Stimulated activated naive CD8-positive, alpha-beta T cell treated with anti-CD3 and anti-CD28 coated beads, Interleukin-15, amount 100 ng/mL, for 72 hours (primary cell): ENCODE results near the gene INTS13.
"Not testable (repeated sequence)": the region's sequence is repeated elsewhere in the genome, so short reads cannot be mapped to it uniquely, and the experiment has no call there.

Experiments
- ATAC-seq: fragments of 150-1000 bp; cut with Tn5 transposase; 2 replicates; pipeline ENCODE4 v1.10.0; 2021; ENCODE audit warnings: mild to moderate bottlenecking, moderate library complexity
- DNase-seq, 2 donors: peaks; one replicate each; pipeline ENCODE4 v3.0.0; 2021 to 2022
- H3K27ac Mint-ChIP-seq, 2 donors: one replicate each; pipeline ENCODE4 v1.8.0; 2022; ENCODE audit warnings: mild to moderate bottlenecking in 2 of 2, mixed read lengths in 2 of 2, moderate library complexity in 2 of 2
- H3K27me3 Mint-ChIP-seq: one replicate; pipeline ENCODE4 v1.8.0; 2022; ENCODE audit warnings: mixed read lengths
- H3K4me1 Mint-ChIP-seq: one replicate; pipeline ENCODE4 v1.8.0; 2022; ENCODE audit warnings: mild to moderate bottlenecking, mixed read lengths
- H3K4me3 Mint-ChIP-seq, 2 donors: one replicate each; pipeline ENCODE4 v1.8.0; 2022; ENCODE audit warnings: mild to moderate bottlenecking in 2 of 2, mixed read lengths in 2 of 2, moderate library complexity in 1 of 2
- H3K9me3 Mint-ChIP-seq, 2 donors: one replicate each; pipeline ENCODE4 v1.8.0; 2022; ENCODE audit warnings: mixed read lengths in 2 of 2

INTS13 gene, protein sequence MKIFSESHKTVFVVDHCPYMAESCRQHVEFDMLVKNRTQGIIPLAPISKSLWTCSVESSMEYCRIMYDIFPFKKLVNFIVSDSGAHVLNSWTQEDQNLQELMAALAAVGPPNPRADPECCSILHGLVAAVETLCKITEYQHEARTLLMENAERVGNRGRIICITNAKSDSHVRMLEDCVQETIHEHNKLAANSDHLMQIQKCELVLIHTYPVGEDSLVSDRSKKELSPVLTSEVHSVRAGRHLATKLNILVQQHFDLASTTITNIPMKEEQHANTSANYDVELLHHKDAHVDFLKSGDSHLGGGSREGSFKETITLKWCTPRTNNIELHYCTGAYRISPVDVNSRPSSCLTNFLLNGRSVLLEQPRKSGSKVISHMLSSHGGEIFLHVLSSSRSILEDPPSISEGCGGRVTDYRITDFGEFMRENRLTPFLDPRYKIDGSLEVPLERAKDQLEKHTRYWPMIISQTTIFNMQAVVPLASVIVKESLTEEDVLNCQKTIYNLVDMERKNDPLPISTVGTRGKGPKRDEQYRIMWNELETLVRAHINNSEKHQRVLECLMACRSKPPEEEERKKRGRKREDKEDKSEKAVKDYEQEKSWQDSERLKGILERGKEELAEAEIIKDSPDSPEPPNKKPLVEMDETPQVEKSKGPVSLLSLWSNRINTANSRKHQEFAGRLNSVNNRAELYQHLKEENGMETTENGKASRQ

DNA sequence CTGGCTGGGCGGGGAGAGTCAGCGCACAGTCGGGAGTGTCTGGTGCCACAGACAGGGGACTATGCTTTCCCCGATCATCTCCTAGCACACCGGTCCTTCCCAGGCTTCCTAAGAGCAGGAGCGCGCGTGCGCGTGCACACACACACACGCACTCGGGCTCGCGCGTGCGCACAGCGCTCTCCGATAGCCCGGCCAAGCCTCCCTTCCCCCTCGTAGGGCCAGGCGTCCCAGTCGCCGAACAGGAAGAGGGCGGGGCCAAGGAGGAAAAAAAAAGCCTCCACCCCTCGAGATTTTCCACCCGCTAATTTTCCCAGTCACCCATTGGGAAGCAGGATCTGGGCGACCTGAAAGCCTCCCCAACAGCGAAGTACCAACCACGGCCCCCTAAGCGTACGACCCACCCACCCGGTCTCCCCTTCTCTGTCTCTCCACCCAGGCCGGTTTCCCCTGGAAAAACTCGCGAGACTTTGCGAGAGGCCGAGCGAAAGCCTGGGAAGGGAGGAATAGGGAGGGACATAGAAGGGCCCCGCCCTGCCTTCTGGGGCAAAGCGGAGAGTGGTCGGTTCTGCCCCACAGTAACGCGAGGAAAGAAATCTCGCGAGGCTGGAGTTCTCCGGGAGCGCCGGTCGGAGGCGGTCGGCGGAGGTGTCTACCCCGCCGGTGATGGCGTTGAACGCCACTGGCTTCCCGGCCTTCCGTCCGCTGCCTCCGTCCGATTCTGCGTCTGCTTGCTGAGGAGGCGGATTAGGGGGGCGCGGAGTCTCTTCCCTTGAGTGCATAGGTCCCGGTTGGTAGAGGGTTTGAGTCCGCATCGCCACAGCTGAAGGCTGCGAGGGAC lies at the start of gene INTS13, which contains the start of gene FGFR1OP2:
TSS of gene INTS13 (minus strand) at position 119 of the 838 bp plus-strand sequence. CDS start 1,178 bp downstream, outside the sequence.
TSS of gene FGFR1OP2 (plus strand) at position 608 of the 838 bp plus-strand sequence. CDS start 15,689 bp downstream, outside the sequence.
- Mint-ChIP-seq H3K27ac (peak within 1 kb of the TSS; percentile 98 to 99), H3K27me3 (no peaks in the 10 kb centered on the region), H3K9me3 (no peaks in the 10 kb centered on the region), H3K4me3 (peak within 1 kb of the TSS; percentile 95), H3K4me1 (peaks cover 50% of the 10 kb centered on the region)
- peak; percentile 97 to 98 for DNase-seq
- peak; percentile 92 for ATAC-seq

DNA sequence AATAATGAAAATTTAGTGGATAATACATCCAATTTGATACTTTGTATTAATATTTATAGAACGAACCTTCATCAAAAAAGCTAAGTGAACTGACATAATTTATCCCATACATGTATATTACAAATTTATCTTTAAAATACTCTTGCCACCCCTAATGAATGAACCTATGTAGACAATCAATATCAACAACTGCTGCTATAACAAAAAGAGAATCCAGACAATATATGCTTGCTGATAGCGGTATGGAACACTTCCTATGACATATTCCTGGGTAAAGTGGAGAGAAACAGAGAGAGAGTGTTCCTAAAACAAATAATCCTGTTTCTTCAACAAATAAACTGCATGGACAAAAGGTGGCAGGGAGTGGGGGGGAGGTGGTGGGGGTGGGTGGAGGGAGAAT lies 45.1 kb upstream of the INTS13 start:
- Mint-ChIP-seq H3K27ac (no peak overlapping the region), H3K4me1 (no peaks in the 10 kb centered on the region), H3K27me3 (no peaks in the 10 kb centered on the region), H3K4me3 (no peak overlapping the region), H3K9me3 (no peaks in the 10 kb centered on the region)
- ATAC-seq (no peak), DNase-seq (no peak)

DNA sequence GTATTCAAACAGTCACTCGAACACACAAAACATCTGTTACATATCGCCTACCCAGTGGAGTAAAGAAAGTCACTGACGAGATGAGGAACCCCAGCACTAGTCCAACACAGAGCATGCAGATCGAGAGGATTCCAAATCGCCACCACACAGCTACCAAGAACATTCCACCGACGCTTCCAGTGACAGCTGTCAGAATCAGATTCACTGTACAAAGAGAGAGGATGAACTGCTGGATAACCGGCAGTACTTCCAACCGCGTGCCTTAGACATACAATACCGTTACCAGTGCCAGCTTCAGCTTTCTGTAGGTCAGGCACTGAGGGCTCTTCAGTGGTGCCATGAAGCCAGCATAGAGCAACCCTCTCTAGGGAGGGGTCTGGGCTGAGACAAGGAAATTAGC lies 42.0 kb upstream of the INTS13 start:
- no peaks in the 10 kb centered on the region for H3K4me1 Mint-ChIP-seq
- DNase-seq (no peak), ATAC-seq (no peak)
- H3K4me3 Mint-ChIP-seq: no peak overlapping the region
- no peak overlapping the region for H3K27ac Mint-ChIP-seq
- H3K9me3 Mint-ChIP-seq: no peaks in the 10 kb centered on the region
- no peaks in the 10 kb centered on the region for H3K27me3 Mint-ChIP-seq

DNA sequence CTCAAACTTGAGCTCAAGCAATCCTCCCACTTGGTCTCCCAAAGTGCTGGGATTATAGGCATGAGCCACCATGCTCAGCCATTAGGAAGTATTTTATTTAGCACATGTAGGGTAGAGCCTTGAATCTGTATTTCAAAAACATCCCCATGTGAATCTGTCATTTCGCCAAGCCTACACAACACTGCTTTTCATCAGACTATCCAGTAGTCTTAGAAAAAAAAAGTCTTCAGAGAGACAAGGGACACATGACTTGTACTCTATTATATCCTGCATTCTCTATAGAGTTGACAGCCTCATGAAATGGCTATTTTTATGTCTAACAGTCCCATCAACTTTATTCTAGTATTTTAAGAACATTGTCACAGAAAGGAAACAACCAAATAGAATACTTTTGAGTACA lies 41.0 kb upstream of the INTS13 start:
- H3K4me3 Mint-ChIP-seq: no peak overlapping the region
- H3K4me1 Mint-ChIP-seq: no peaks in the 10 kb centered on the region
- DNase-seq (no peak), ATAC-seq (no peak)
- H3K9me3 Mint-ChIP-seq: no peaks in the 10 kb centered on the region
- no peak overlapping the region for H3K27ac Mint-ChIP-seq
- no peaks in the 10 kb centered on the region for H3K27me3 Mint-ChIP-seq

DNA sequence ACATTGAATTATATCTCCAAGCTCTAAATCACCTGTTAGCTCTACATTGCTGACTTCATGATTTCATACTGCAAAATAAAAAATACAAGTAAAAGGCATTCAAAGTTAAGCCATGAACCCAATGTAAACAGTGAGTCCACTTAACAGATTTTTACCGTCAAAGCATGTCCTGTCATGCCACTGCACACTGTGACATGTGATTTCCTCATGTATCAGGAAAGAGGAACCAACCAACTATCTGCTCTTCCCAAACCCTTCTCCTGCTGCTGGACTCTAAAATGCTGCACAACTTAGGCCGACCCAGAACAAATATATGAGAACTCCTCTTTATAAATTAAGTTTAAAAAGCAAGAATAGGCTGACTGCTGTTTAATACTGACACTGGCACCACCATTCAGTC lies 38.9 kb upstream of the INTS13 start:
- no peak overlapping the region for H3K4me3 Mint-ChIP-seq
- no peaks in the 10 kb centered on the region for H3K9me3 Mint-ChIP-seq
- peaks cover 9% of the 10 kb centered on the region for H3K4me1 Mint-ChIP-seq
- H3K27ac Mint-ChIP-seq: no peak overlapping the region
- ATAC-seq: no peak
- H3K27me3 Mint-ChIP-seq: no peaks in the 10 kb centered on the region
- no peak for DNase-seq

DNA sequence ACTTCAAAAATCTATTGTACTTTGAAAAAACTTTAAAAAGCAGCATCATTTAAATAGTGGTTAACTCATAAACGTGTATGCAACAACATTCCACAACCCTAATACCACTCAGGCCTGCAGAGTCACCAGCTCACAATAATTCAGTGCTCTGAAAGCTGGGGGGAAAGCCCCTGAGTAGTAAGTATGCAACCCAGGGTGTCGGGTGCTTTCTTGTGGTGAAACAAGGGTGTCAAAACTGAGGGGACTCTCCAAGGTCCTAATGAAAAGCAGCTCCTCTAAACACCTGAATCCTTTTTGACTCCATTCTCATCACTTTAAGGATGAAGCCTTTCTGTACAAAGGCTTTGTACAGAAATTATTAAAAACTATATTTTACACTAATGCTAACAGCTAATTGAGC lies 34.2 kb upstream of the INTS13 start:
- H3K27ac Mint-ChIP-seq: no peak overlapping the region
- DNase-seq: peak; percentile 65 to 80
- H3K27me3 Mint-ChIP-seq: no peaks in the 10 kb centered on the region
- peaks cover 11% of the 10 kb centered on the region for H3K4me1 Mint-ChIP-seq
- peak; percentile 100 for ATAC-seq
- H3K4me3 Mint-ChIP-seq: peak overlapping the region in 1 of 2 donors; percentile 57
- no peaks in the 10 kb centered on the region for H3K9me3 Mint-ChIP-seq

DNA sequence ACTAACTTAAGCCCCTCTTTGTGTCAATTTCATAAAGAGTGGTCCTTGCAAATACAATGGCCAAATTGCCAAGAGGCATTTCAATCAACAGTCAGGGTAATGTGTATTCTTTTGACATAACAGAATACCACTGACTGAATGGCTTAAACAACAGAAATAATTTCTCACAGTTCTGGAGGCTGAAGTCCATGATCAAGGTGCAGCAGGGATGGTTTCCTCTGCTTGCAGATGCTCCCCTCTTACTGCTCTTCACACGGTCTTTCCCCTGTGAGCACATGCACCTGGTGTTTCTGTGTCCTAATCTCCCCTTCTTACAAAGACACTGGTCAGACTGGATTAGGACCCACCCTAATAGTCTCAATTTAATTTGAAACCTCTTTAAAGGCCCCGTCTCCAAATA lies 32.4 kb upstream of the INTS13 start:
- no peaks in the 10 kb centered on the region for H3K27me3 Mint-ChIP-seq
- H3K27ac Mint-ChIP-seq: no peak overlapping the region
- ATAC-seq (no peak), DNase-seq (no peak)
- no peaks in the 10 kb centered on the region for H3K9me3 Mint-ChIP-seq
- H3K4me3 Mint-ChIP-seq: no peak overlapping the region
- peaks cover 11% of the 10 kb centered on the region for H3K4me1 Mint-ChIP-seq

DNA sequence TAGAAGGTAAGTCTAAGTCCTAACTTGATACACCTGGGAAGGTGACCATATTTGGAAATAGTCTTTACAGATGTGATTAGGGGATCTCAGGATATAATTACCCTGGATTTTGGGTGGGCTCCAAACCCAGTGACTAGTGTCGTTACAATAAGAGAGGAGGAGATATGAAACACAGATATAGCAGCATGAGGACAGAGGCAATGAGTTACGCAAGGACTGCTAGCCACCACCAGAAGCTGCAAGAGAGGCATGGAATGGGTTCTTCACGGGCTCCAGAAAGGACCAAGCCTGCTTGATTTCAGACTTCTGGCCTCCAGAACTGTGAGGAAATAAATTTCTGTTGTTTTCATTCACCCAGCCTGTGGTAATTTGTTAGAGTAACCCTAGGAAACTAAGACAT lies 29.1 kb upstream of the INTS13 start:
- Mint-ChIP-seq H3K9me3 (no peaks in the 10 kb centered on the region), H3K27ac (no peak overlapping the region), H3K27me3 (no peaks in the 10 kb centered on the region), H3K4me3 (no peak overlapping the region), H3K4me1 (peaks cover 4% of the 10 kb centered on the region)
- DNase-seq (no peak), ATAC-seq (no peak)

DNA sequence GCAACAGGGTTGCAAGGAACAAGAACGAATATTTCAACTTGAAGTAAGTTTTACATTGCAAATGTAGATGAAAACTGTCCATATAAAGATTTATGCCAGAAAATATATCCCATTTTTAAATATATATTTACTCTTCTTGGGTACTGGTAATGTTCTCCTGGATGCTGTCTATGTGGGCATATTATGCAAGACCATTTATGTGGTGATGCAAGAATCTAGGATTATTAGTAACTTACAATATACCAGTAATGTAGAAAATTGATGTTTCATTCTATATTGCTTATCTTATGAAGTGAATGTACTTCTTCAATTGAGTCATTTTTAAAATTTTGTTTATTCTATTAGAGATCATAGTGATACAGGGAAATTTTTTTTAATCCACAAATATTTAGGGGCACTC lies 25.6 kb upstream of the INTS13 start:
- Mint-ChIP-seq H3K27ac (peak overlapping the region; percentile 27 to 54), H3K4me1 (no peaks in the 10 kb centered on the region), H3K27me3 (no peaks in the 10 kb centered on the region), H3K4me3 (no peak overlapping the region), H3K9me3 (no peaks in the 10 kb centered on the region)
- ATAC-seq: no peak
- no peak for DNase-seq

DNA sequence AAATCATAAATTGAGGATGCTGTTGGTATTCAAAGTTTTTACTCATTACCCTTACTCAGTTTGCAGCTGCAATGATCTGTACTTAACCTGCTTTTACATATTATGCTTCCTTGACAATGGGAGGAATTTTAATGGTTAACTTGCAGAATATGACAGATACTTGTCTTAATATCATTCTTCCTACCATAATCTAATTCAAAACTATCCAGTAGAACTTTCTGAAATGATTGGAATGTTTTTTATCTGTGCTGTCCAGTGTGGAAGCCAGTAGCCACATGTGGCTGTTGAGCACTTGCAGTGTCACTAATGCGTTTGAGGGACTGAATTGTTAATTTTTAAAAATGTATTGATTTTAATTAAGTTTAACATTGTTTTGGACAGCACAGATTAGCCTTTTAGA lies 24.0 kb upstream of the INTS13 start:
- no peaks in the 10 kb centered on the region for H3K27me3 Mint-ChIP-seq
- no peak overlapping the region for H3K27ac Mint-ChIP-seq
- ATAC-seq (no peak), DNase-seq (no peak)
- H3K4me1 Mint-ChIP-seq: no peaks in the 10 kb centered on the region
- H3K4me3 Mint-ChIP-seq: no peak overlapping the region
- no peaks in the 10 kb centered on the region for H3K9me3 Mint-ChIP-seq

DNA sequence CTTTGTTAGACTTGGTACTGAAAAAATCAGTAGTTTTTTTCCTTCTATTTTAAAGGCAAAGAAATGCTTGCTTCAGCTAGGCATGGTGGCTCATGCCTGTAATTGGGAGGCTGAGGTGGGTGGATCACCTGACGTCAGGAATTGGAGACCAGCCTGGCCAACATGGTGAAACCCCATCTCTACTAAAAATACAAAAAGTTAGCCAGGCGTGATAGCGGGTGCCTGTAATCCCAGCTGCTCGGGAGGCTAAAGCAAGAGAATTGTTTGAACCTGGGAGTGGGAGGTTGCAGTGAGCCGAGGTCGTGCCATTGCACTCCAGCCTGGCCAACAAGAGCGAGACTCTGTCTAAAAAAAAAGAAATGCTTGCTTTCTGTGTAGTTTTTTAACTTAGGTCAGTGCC lies 23.6 kb upstream of the INTS13 start:
- not testable (repeated sequence) for ATAC-seq, H3K9me3 Mint-ChIP-seq, DNase-seq, H3K27me3 Mint-ChIP-seq, H3K4me1 Mint-ChIP-seq, H3K4me3 Mint-ChIP-seq
- H3K27ac Mint-ChIP-seq: peak overlapping the region in 1 of 2 donors; percentile 42

DNA sequence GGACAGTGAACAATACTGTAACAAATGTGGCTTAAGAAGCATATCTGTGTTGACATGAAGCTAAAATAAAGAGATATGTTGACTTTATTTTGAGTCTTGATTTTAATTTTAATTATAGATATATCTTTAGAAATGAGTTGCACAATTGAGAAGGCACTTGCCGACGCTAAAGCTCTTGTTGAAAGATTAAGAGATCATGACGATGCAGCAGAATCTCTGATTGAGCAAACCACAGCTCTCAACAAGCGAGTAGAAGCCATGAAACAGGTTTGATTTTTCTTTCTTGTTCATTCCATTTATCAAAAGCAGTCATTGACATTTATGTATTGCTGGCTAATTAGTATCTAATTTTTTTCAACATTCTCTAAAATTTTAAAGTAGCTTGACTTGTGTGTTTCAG lies 16.2 kb upstream of the INTS13 start:
- DNase-seq: no peak
- Mint-ChIP-seq H3K27me3 (no peaks in the 10 kb centered on the region), H3K4me1 (peaks cover 38% of the 10 kb centered on the region), H3K27ac (no peak overlapping the region), H3K4me3 (peak overlapping the region in 1 of 2 donors; percentile 12), H3K9me3 (no peaks in the 10 kb centered on the region)
- ATAC-seq: no peak

DNA sequence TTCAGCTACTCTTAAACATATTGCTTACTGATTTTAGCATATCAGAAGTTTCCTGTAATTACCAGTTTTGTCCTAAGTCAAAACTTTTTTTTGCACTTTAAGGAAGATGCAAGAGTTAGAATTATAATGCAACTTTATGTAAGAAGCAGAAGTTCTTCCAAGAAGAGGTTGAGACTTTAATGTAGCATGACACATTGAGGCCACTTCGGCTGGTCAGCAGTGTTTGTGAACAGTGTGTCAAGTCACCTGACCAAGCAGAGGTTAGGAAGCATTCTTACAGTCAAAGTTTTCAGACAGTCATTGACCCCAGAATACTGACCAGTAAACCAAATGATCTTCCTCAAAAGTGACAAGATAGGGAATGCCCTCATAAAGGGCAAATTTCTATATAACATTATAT lies 15.7 kb upstream of the INTS13 start:
- Mint-ChIP-seq H3K4me3 (peak overlapping the region in 1 of 2 donors; percentile 35), H3K27me3 (no peaks in the 10 kb centered on the region), H3K9me3 (peaks cover 2 to 3% of the 10 kb centered on the region in 2 donors), H3K4me1 (peaks cover 40% of the 10 kb centered on the region), H3K27ac (peak overlapping the region; percentile 27 to 73)
- ATAC-seq: no peak
- no peak for DNase-seq

DNA sequence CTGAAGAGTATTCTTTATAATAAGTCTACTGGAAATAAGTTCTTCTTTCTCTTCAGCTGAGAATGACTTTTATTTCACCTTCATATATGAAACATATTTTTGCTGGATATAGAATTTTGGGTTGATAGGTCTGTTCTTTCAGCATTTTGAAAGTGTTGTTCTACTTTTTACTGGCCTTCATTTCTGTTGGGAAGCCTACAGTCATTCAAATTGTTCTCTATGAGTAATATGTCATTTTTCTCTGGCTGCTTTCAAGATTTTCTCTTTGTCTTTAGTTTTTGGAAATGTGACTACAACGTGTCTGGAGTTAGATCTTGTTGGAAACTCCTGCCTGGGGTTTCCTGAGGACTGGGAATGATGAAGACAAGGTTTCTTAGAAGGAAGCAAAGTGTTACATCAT lies 10.5 kb upstream of the INTS13 start:
- H3K27me3 Mint-ChIP-seq: no peaks in the 10 kb centered on the region
- H3K9me3 Mint-ChIP-seq: peaks cover 7 to 12% of the 10 kb centered on the region in 2 donors
- peaks cover 69% of the 10 kb centered on the region for H3K4me1 Mint-ChIP-seq
- no peak for ATAC-seq
- no peak overlapping the region for H3K27ac Mint-ChIP-seq
- no peak for DNase-seq
- no peak overlapping the region for H3K4me3 Mint-ChIP-seq

DNA sequence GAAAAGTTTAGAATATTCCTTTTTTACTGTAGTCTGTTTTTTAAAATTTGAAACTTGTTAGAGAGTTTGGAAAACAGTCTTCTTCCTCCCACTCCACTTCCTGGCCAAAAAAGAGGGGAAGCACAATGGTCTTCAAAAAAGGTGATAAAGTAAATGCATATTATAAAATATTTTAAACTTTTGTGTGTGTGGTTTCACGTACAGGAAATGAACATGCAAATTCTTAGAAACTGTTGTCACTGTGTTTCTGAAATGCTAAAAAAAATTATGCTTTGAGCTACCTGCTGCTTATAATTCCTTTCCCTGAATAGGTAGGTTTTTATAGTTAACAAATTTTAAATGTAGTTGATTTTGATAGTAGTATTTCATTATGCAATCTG lies 3.4 kb upstream of the INTS13 start:
- peaks cover 37% of the 10 kb centered on the region for H3K4me1 Mint-ChIP-seq
- H3K9me3 Mint-ChIP-seq: no peaks in the 10 kb centered on the region
- peak overlapping the region; percentile 81 to 95 for H3K4me3 Mint-ChIP-seq
- peak overlapping the region; percentile 98 for H3K27ac Mint-ChIP-seq
- DNase-seq (peak in 1 of 2 donors; percentile 10), ATAC-seq (no peak)
- no peaks in the 10 kb centered on the region for H3K27me3 Mint-ChIP-seq
